HG03521 (cell line): ENCODE results near the gene TEX264.

Experiments
- ATAC-seq: cut with Tn5 transposase; IDR thresholded peaks from one replicate; pipeline ENCODE4 v1.9.1; 2021; ENCODE audit warnings: mild to moderate bottlenecking, moderate library complexity; ENCODE audit not compliant: unreplicated experiment

TEX264 gene

GRCh38 chr3:51747840-51748239, 76.8 kb downstream of the TEX264 start:
- no peak for ATAC-seq

GRCh38 chr3:51748327-51748726, 77.3 kb downstream of the TEX264 start:
- no peak for ATAC-seq

- ATAC-seq = no peak
Observed at GRCh38 chr3:51750878-51751277, 79.8 kb downstream of the TEX264 start.

- ATAC-seq = no peak
Observed at GRCh38 chr3:51751287-51751686, 80.2 kb downstream of the TEX264 start.
